ENCODE results near the gene ZNF689.
A peak's percentile ranks its signal among the peaks of the same experiment; 100 is the strongest.
"Not testable (repeated sequence)": the region's sequence is repeated elsewhere in the genome, so short reads cannot be mapped to it uniquely, and the experiment has no call there.

The ZNF689 gene

DNA sequence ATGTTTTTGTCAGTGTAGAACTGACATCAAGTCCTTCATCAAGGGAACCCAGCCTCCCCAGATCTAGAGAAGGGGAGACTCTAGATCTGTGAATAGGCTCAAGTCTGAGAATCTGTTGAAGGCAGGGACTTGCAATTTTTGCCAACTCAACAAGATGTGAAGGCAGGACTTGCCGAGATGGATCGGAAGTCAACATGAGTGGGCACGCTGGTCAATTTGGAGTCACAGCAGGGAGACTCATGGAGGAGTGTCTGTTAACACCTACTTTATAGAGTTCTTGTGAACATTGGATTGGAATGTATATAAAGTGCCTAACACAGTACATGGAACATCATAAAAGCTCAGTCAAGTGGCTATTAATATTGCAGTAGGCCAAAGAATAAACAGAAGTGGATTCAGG lies 10.0 kb downstream of the ZNF689 start:
- DNase-seq (ENCODE audit: low read depth), result no peak

DNA sequence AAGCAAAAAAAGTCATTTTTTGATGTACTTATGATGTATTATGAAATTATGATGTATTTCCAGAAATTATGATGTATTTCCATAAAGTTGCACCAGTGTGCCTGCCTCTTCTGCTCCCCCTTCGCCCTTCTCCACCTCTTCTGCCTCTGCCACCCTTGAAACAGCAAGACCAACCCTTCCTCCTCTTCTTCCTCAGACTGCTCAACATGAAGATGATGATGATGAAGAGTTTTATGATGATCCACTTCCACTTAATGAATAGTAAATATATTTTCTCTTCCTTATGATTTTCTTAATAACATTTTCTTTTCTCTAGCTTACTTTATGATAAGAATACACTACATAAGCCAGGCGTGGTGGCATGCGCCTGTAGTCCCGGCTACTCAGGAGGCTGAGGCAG lies 17.3 kb downstream of the ZNF689 start:
- no peak for DNase-seq (ENCODE audit: low read depth)

DNA sequence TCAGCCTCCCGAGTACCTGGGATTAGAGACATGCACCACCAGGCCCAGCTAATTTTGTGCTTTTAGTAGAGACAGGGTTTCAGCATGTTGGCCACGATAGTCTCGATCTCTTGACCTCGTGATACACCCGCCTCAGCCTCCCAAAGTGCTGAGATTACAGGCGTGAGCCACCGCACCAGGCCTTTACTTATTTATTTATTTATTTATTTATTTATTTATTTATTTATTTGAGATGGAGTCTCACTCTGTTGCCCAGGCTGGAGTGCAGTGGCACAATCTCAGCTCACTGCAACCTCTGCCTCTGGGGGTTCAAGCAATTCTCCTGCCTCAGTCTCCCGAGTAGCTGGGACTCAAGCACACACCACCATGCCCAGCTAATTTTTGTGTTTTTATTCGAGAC lies 19.3 kb downstream of the ZNF689 start:
- DNase-seq (ENCODE audit: low read depth), result not testable (repeated sequence)

DNA sequence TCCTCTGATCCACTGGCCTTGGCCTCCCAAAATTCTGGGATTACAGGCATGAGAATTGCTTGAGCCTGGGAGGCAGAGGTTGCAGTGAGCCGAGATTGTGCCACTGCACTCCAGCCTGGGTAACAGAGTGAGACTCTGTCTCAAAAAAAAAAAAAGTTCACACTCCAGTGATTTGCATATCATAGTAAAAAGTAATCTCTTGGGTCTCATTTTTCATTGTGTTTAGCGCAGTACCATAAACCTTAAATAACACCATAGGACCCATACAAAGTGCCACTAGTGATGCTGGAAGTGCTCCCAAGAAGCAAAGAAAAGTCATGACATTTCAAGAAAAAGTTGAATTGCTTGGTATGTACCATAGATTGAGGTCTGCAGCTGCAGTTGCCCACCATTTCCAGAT lies 20.6 kb downstream of the ZNF689 start:
- not testable (repeated sequence) for DNase-seq (ENCODE audit: low read depth)

DNA sequence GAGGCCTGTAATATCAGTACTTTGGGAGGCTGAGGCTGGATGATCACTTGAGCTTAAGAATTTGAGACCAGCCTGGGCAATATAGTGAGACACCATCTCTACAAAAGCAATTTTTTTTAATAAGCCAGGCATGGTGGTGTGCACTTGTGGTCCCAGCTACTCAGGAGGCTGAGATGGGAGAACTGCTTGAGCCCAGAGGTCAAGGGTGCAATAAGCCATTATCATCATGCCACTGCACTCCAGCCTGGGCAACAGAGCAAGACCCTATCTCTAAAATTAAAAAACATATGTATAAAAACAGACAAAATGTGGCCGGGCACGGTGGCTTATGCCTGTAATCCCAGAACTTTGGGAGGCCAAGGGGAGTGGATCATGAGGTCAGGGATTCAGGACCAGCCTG lies 21.5 kb downstream of the ZNF689 start:
- no peak for DNase-seq (ENCODE audit: low read depth)

DNA sequence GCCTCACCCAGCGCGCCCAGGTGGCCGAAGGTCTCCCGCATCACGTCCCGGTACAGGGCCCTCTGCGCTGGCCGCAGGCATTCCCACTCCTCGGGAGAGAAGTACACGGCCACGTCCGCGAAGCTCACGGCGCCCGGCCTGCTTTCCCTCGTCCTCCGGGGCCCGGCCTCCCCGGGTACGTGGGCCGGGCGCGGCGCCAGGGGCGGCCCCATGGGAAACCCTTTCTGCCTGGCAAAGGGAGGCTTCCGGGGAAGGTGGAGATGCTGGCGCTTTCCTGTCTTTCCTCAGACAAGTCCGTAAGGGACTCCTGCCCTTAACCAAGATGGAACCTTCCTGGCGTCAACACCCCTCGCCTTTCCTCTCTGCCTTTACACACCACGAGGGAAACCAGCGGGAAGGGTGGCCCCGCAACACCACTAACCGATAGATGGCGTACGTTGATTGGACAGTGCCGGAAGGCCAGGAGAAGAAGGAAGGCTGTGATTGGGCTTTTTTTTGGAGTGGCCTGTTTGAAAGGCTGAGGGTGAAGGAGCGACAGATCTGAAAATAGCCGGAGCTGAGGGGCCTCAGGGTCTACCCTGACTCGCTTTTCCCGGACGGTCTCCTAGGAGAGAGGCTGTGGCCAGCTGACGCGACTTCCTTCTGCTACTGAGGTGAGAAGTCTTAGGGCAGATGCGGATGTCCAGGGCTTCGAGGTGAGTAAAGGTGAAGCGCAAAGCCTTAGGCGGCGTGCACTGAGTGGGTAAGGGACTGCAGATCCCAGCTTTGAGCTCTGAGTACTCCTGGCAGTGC lies 24.6 kb downstream of the ZNF689 start, which contains the start of gene ZNF785:
Gene ZNF785 (minus strand): TSS at position 298 of the 792 bp plus-strand sequence. CDS start 86 bp downstream, at position 212.
- DNase-seq (ENCODE audit: low read depth), result peak; percentile 86

DNA sequence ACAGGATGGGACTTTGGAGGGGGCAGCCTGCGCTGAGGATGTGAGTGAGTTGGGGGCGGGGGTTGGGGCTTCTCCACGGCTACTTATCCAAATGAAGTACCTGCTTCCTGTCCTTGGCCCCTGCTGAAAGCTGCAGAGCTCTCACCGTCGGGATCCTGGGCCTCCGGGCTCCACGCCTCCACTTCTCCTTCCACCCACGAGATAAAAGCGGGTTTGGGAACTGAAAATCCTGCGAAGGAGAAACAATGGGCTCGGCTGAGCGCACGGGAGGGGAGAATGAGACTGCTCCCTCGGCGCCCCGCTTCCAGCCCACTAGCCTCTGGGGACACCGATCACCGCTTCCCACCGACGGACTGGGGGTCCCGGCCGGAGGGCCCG lies 25.2 kb downstream of the ZNF689 start:
- DNase-seq (ENCODE audit: low read depth), result no peak

DNA sequence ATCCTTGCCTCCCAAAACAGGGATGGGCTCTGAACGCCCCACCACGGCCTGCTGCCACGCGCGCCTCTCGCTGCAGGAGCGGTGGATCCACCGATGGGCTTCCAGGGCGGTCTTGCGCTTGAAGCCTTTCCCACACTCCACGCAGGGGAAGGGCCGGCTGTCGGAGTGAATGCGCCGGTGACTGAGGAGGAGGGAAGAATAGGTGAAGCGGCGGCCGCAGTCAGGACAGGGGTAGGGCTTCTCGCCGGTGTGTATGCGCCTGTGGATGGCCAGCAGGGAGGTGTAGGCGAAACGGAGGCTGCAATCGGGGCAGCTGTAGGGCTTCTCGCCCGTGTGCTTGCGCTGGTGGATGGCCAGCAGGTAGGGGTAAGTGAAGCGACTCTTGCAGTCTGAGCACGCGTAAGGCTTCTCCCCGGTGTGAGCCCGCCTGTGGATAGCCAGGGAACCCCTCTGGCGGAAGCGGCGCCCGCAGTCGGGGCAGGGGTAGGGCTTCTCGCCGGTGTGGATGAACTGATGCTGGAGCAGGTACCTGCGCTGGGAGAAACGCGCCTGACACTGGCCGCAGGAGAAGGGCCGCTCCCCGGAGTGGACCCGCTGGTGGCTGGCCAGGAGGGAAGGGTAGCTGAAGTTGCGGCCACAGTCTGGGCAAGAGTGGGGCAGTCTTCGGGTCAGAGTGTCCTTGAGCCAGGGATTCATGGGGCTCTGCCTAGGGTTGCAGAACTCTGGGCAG lies 27.4 kb downstream of the ZNF689 start:
- no peak for DNase-seq (ENCODE audit: low read depth)

DNA sequence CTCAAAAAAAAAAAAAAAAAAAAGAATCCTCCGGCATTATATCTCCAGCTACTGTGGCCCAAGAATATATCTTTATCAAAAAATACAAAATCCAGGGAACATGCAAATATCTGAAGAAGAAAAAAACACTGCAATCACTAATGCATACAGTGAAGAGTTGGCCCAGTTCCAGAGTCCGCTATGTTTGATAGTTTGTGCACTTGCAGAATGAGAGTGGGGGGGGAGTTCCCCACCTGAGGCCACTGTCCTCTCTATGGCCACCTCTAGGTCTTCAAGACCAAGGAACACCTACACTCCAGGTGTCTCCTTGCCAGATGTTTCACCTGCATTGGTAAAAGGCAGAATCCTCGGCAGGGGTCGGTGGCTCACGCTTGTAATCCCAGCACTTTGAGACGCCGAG lies 28.7 kb downstream of the ZNF689 start:
- DNase-seq (ENCODE audit: low read depth), result no peak

DNA sequence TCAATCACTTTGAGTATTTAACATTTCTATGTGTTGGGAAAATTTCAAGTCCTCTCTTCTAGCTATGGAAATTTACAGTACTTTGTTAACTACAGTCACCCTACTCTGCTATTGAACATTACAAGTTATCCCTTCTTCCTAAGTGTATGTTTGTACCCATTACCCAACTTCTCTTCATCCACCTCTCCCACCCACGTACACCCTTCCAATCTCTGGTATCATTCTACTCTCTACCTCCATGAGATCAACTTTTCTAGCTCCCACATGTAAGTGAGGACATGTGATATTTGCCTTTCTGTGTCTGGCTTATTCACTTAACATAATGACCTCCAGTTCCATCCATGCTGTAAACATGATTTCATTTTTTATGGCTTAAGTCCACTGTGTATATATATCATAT lies 35.5 kb downstream of the ZNF689 start:
- DNase-seq (ENCODE audit: low read depth), result no peak

DNA sequence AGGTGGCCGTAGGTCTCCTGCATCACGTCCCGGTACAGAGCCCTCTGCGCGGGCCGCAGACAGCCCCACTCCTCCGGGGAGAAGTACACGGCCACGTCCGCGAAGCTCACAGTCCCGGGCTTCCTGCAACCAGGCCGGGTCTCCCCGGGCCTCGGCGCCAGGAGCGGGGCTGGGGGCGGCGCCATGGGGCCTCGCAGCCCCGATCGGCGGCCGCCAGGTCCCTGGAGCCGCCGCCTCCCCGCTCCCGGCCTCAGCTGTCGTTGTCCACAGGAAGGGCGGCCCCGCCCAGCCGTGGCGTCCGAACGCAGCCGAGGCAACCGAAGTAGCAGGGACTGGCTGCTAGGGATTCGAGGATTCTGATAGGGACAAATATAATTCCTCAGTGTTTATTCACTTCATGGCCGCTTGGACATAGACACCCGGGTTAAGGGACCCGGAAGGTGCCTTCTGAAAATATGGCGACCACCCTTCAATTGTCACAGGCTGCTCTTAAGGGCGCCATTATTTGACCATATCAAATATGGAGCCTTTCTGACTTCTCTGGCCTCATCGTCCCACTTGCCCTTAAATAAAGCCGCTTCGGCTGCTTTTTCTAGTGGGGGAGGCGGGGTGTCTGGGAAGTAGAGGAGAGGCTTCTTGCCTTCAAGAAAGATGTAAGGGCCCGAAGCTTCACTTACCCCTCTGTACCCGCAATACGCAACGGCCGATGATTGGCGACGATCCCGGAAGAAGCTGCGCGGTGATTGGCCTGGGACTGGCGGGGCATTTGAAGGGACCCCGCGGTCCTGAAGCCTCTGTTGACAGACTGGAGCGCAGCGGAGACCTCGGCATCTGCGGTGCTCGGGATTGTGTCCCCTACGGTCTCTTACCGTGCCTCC lies 38.5 kb downstream of the ZNF689 start, which contains the start of gene ZNF688:
Gene ZNF688 (minus strand): TSS at position 270 of the 878 bp plus-strand sequence. CDS start 85 bp downstream, at position 185.
- peak; percentile 86 for DNase-seq (ENCODE audit: low read depth)

DNA sequence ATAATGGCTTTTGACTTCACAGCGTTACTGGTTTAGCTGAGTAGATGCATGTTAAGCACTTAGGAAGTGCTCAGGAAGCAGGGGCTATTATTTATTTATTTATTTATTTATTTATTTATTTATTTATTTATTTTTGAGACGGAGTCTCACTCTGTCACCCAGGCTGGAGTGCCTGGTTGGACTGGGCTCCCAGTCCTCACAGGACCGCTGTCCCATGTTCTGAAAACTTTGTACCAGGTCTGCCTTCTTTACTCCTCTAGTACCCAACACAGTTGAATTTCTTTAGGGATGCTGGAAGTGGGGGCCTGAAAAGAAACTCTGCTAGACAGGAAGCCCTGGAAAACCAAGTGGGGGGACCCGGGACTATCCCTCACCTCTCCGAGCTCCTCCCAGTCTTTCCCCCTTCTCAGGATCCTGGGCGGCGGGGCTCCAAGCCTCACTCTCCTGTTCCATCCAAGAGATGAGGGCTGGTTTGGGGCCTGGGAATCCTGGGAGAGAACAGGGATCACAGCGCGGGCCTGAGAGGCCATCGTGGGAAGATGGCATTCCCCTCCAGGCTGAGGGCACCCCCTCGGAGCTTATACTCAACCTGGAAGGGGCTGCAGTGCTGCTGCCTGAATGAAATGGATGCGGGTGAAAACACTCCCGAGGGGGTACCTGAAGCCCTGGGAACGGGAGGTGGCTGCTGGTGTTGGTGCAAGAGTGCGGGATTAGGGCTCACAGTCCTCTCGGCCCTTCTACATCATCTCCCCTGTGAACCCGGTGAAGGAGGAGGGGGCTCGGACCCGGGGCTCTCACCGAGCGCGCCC lies 39.3 kb downstream of the ZNF689 start:
- no peak for DNase-seq (ENCODE audit: low read depth)

DNA sequence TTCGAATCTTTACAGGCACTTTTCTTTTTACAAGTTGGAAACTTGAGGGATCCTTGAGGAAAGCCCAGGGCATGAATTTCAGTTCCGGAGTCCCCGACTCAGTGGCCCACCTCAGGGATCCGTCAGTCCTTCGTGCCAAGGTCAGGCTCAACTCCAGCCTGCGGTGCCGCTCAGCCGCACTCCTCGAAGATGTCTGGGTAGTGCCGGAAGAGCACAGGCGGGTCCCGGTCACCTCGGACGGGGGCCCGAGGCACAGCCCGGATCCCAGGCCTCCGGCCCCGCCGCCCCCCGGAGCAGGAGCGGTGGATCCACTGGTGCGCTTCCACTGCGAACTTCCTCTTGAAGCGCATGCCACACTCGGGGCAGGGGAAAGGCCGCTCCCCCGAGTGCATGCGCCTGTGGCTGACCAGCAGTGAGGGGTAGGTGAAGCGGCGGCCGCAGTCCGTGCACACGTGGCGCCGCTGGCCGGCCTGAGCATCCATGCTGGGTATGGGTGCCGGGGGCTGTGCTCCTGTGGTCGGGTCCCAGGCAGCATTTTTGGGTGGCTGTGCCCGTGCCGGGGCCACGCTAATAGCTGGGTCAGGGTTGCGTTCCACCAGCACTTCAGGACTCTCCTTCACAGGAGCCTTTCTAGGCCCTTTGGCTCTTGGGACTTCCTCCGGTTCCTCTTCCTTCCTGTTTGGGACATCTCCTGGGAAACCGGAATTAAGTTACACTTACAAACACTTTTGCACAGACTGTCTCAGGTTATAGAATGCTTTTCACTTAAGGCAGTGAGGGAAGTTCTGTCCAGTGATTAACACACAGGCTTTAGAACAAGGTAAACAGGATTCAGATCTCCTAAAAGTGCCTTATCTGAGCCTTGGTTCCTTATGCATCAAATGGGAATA lies 40.2 kb downstream of the ZNF689 start:
- DNase-seq (ENCODE audit: low read depth), result no peak

DNA sequence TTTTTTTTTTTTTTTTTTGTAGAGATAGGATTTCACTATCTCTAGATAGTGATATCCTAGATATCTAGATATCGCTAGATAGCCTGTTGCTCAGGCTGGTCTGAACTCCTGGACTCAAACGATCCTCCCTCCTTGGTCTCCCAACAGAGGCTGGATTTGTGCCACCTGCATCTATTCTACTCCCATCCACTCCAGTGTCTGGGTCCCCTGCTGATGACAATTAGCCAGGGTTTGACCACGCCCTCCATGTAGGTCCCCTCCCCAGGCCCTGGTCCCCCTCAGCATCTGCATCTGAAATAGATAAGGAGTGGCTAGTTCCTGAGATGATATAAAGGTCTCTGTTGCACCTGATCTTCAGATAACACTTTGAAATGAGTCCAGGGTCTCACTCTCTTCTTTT lies 40.9 kb downstream of the ZNF689 start:
- DNase-seq (ENCODE audit: low read depth), result no peak

DNA sequence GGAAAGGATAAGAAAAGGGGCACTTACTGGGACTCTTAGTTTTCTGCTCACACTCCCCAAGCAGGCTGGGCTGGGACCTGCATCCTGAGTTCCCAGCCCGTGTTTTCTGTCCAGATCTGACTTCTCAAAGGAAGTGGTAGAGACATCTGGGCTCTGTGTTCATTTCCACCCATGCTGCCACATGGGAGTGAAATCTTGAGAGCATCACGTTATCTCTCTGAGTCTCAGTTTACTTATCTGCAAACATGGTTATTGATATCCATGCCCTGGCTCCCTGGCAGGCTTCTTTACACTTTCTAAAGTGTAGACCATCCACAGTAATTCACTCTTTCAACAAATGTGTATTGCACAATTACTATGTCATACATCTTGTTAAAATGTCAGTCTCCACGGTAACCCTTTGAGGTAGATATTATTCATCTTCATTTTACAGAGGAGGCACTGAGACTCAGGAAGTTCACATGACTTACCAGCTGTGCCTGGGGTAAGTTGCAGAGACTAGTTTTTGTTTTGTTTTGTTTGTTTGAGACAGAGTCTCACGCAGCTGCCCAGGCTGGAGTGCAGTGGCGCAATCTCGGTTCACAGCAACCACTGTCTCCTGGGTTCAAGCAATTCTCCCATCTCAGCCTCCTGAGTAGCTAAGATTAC lies 42.1 kb downstream of the ZNF689 start:
- DNase-seq (ENCODE audit: low read depth), result no peak

DNA sequence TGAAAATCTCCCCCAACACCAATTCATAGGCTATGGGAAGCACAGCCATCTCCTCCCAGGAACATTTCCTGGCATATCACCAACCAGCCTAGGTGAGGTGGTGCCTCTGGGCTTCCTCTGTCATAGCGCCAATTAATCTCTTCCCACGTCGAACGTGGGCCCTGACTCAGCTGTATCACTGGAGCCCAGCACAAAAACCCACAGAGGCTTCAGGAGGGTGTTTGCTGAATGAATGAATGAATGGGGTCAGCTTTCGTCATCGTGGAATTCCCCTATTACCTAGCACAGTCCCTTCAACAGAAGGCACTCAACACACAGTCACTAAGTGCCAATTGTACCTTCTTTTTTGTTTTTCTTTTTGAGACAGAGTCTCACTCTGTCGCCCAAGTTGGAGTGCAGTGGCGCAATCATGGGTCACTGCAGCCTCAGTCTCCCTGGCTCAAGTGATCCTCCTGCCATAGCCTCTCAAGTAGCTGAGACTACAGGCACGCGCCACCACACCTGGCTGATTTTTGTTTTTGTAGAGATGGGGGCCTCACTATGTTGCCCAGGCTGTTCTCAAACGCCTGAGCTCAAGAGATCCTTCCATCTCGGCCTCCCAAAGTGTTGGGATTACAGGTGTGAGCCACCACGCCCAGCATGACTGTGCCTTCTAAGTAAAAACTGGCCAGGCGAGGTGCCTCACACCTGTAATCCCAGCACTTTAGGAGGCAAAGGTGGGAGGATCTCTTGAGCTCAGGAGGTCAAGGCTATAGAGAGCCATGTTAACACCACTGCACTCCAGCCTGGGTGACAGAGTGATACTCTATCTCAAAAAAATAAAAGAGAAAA lies 42.8 kb downstream of the ZNF689 start:
- DNase-seq (ENCODE audit: low read depth), result no peak

DNA sequence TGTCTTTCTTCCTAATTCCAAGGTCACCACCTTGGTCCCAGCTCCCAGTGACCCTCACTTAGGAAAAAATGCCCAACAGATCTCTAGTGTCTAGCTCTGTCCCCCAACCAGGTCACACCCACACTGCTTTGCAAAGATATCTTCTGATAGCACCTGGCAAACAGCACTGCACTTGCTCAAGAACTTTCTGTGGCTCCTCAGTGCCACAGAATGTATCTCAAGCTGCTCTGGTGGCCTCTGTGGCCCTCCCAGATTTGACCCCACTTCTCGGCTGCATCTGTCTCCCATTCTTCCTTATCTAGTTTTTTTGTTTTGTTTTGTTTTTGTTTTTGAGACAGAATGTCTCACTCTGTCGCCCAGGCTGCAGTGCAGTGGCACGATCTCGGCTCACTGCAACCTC lies 43.7 kb downstream of the ZNF689 start:
- no peak for DNase-seq (ENCODE audit: low read depth)

DNA sequence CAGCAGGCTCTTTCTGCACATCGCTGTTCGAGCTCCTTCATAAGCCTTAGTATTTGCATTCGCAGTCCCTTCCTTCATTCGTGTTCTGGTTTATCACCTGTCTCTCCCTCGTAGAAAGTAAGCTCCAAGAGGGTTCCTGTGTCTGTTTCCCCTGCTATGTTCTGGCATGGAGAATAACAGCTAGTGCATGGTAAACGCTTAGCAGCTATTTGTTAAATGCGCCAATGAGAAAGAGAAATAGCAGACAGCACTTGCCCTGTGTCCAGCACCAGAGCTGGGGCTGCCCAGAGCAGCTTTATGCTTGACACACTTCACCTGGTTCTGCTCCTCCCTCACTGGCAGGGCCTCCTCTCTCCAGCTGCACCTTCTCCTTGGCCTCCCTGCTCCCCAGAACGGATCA lies 44.2 kb downstream of the ZNF689 start:
- no peak for DNase-seq (ENCODE audit: low read depth)

DNA sequence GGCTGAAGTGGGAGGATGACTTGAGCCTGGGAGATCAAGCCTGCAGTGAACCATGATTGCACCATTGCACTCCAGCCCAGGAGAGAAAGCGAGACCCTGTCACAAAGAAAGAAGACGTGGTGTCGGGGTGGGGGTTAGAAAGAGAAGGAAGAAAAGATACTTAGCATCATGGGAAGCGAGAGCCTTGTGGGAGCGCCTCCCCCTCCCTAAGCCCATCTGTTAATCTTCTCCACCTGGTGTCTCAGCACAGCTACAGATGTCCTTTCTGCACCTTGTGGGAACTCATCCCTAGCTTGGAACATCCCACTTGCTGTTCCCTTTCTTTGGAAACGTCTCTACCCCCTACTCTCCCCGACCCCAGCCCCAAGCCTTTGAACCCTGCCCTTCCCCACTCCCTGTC lies 44.7 kb downstream of the ZNF689 start:
- DNase-seq (ENCODE audit: low read depth), result no peak

All from activated T-cell treated with anti-CD3 and anti-CD28 coated beads for 48 hours (primary cell).